Endothelial cell of umbilical vein (primary cell): ENCODE data around the gene RSPH1. TPM values are rescaled to one million over a fixed set of nuclear protein-coding genes. Genes with fewer than 3 reads are reported as not detected.

Experiments
- BruUV-seq: library from RNA; stranded (reverse); fragments of 400-500 nt; replicated peaks from 2 replicates; lab custom pipeline; 2021; lab: Mats Ljungman, UMichigan
- CTCF ChIA-PET: fragments of 300-600, 350-600 bp; sonication (Branson Sonifier 250); formaldehyde crosslinking; loops from one replicate; lab custom pipeline; 2021; ENCODE audit warnings: antibody characterized with exemption, inconsistent platforms; lab: Charles Lee
- POLR2A ChIA-PET: fragments of 300-600, 350-600 bp; sonication (Branson Sonifier 250); formaldehyde crosslinking; loops from one replicate; lab custom pipeline; 2021; ENCODE audit warnings: antibody characterized with exemption, inconsistent platforms; lab: Charles Lee
- DNase-seq: peaks from one replicate; pipeline ENCODE4 v3.0.0-alpha.2; 2011; ENCODE audit warnings: low read depth, low spot score
- FAIRE-seq: peaks from 2 replicates; lab custom pipeline; 2011; peaks lifted over from hg19 to GRCh38; lab: Jason Lieb, UNC
- H2AFZ ChIP-seq: 2 replicates; pipeline ENCODE4 v1.6.0; 2012; ENCODE audit warnings: low read depth, low read length, control low read depth, inconsistent platforms
- H3K27ac ChIP-seq: 2 replicates; pipeline ENCODE4 v1.5.1; 2011; ENCODE audit warnings: low read depth, mild to moderate bottlenecking, control low read depth, low read length, moderate library complexity; ENCODE audit not compliant: insufficient read depth
- H3K27me3 ChIP-seq, 2 experiments: 2 replicates each; pipeline versions ENCODE4 v1.6.0 to v1.6.1; 2011; ENCODE audit warnings: low read length in 2 of 2, mixed read lengths in 1 of 2; ENCODE audit not compliant: control insufficient read depth in 2 of 2, insufficient read depth in 2 of 2
- H3K36me3 ChIP-seq, 2 experiments: 2 replicates in 1 of 2; 3 replicates in 1 of 2; pipeline ENCODE4 v1.5.1; 2011; ENCODE audit warnings: low read length in 2 of 2, mild to moderate bottlenecking in 1 of 2, moderate library complexity in 1 of 2; ENCODE audit not compliant: control insufficient read depth in 2 of 2, insufficient read depth in 2 of 2; ENCODE audit errors: extremely low read depth in 1 of 2
- H3K4me1 ChIP-seq: 3 replicates; pipeline ENCODE4 v1.5.1; 2011; ENCODE audit warnings: mild to moderate bottlenecking, low read length; ENCODE audit not compliant: control insufficient read depth, insufficient read depth; ENCODE audit errors: extremely low read depth
- H3K4me2 ChIP-seq: 2 replicates; pipeline ENCODE4 v1.6.1; 2011; ENCODE audit warnings: low read length, control low read depth, mixed read lengths; ENCODE audit not compliant: insufficient read depth
- H3K4me3 ChIP-seq, 3 experiments: fragments of 200-600 bp in 1 of 3; sonication (generic), shearing (Covaris generic) in 1 of 3; replicated peaks in 1 of 3; 2 replicates each; pipeline ENCODE4 v1.5.1; 2011 to 2016; ENCODE audit warnings: control low read depth in 3 of 3, low read length in 3 of 3, mild to moderate bottlenecking in 2 of 3, inconsistent platforms in 1 of 3, low read depth in 1 of 3, moderate library complexity in 1 of 3; ENCODE audit not compliant: insufficient read depth in 1 of 3
- H3K79me2 ChIP-seq: 2 replicates; pipeline ENCODE4 v1.6.0; 2012; ENCODE audit warnings: low read length, inconsistent platforms; ENCODE audit not compliant: control insufficient read depth, insufficient read depth
- H3K9ac ChIP-seq: replicated peaks from 2 replicates; pipeline ENCODE3; 2011; ENCODE audit warnings: low read length, control low read depth; ENCODE audit not compliant: insufficient read depth; ENCODE audit errors: extremely low read depth
- H3K9me1 ChIP-seq: replicated peaks from 3 replicates; pipeline ENCODE4 v1.6.0; 2011; ENCODE audit warnings: mild to moderate bottlenecking, low read length; ENCODE audit not compliant: control insufficient read depth, insufficient read depth; ENCODE audit errors: extremely low read depth
- H3K9me3 ChIP-seq: replicated peaks from 2 replicates; pipeline ENCODE4 v1.5.1; 2012; ENCODE audit warnings: low read length, inconsistent platforms; ENCODE audit not compliant: control insufficient read depth, insufficient read depth
- H4K20me1 ChIP-seq: replicated peaks from 2 replicates; pipeline ENCODE3; 2011; ENCODE audit warnings: mild to moderate bottlenecking, low read length; ENCODE audit not compliant: control insufficient read depth, insufficient read depth; ENCODE audit errors: extremely low read depth
- EZH2 ChIP-seq: IDR thresholded peaks from 2 replicates; pipeline ENCODE4 v1.6.1; 2012; ENCODE audit warnings: borderline replicate concordance, low read depth, mild to moderate bottlenecking, moderate library complexity, low read length, inconsistent platforms; ENCODE audit not compliant: severe bottlenecking
- FOS ChIP-seq: IDR thresholded peaks from 2 replicates; pipeline ENCODE4 v1.6.1; 2011; ENCODE audit warnings: mild to moderate bottlenecking, low read length, moderate library complexity, borderline replicate concordance; ENCODE audit not compliant: insufficient read depth
- GATA2 ChIP-seq: IDR thresholded peaks from 2 replicates; pipeline ENCODE4 v1.7.0; 2011; ENCODE audit warnings: low read depth, mild to moderate bottlenecking, moderate library complexity, mixed read lengths, low read length; ENCODE audit not compliant: insufficient read length, insufficient read depth
- JUN ChIP-seq: IDR thresholded peaks from 2 replicates; pipeline ENCODE4 v1.6.1; 2011; ENCODE audit warnings: borderline replicate concordance, low read depth; ENCODE audit not compliant: insufficient read length, insufficient read depth
- MYC ChIP-seq: IDR thresholded peaks from one replicate; pipeline ENCODE4 v1.6.1; 2011; ENCODE audit warnings: mild to moderate bottlenecking, low read depth, low read length
- POLR2A ChIP-seq: IDR thresholded peaks from 2 replicates; pipeline ENCODE4 v1.6.1; 2012; ENCODE audit warnings: low read depth, mild to moderate bottlenecking, control low read depth, low read length
- POLR2AphosphoS5 ChIP-seq: IDR thresholded peaks from 2 replicates; pipeline ENCODE4 v1.6.1; 2012; ENCODE audit warnings: low read depth, mild to moderate bottlenecking, control low read depth, low read length, moderate library complexity; ENCODE audit not compliant: insufficient read depth
- dilution Hi-C: fragments of 300-500 bp; cut with MboI; formaldehyde crosslinking; loops from one replicate; pipeline ENCODE4 v1.15.0; 2019; ENCODE audit warnings: low sequenced_read_pairs; ENCODE audit not compliant: extremely low pct_ligation_motif_present
- intact Hi-C: fragments of 100-400 bp; cut with micrococcal nuclease; formaldehyde crosslinking; loops from one replicate; pipeline ENCODE4 v1.10.0; 2022
- polyA plus RNA-seq, 4 experiments: library from polyadenylated mRNA; depleted of rRNA in 3 of 4; stranded (reverse) in 3 of 4; unstranded in 1 of 4; fragments of >200 nt; gene quantifications; 2 replicates each; pipeline versions ENCODE4 v1.2.1 to v1.2.3, GENCODE V29; 2011 to 2012; ENCODE audit warnings: missing spikeins in 1 of 4
- total RNA-seq: library from RNA; stranded (reverse); gene quantifications from 2 replicates; pipeline ENCODE4 v1.2.3, GENCODE V29; 2021
- TF ChIP-seq, protein P1 (sequence below): IDR thresholded peaks from 2 replicates; pipeline ENCODE4 v1.6.1; 2011; ENCODE audit not compliant: insufficient read depth, insufficient read length

Gene RSPH1
- total and polyA plus RNA-seq, 2 donors (not counting 3 experiments of a cell fraction or from before 2014, with no cell fraction given) = 0.08 TPM; not detected in 1

DNA sequence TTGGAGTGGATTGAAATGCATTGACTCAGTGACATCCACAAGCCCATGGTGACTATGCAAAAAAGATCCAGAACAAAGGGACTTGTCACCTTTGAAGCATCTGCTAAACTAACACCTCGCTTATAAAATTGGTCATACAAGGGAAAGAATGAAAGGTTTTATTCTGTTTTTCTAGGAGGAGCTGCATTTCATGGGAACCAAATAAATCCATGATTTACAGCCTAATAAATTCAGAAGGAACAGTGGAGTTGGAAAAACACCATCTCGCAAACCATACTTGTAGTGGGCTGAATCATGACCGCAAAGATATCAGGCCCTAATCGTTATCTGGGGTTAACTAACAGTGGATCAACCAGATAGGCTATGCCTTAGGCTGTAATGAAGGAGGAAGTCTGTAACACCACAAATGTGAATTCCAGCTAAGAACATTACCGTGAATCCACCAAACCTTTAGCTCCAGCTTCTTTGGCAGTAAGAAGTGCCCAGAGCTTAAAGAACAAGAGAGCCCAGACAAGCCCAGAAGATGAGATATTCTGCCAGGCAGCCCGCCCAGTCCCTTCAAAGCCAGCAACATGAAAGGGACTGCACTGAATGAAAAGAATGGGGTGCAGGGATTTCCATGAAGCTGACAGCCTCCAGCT is 27.4 kb downstream of the RSPH1 start:
- no peaks in the 10 kb centered on the region for H3K36me3 ChIP-seq
- no TSS peak for BruUV-seq
- no peaks in the 10 kb centered on the region for H3K9me1 ChIP-seq
- intact Hi-C loops (no loop called here), dilution Hi-C loops (no loop called here)
- H3K9me3 ChIP-seq = no peaks in the 10 kb centered on the region
- no peak overlapping the region for H3K4me2 ChIP-seq
- peaks cover 2 to 4% of the 10 kb centered on the region in 2 experiments for H3K27me3 ChIP-seq
- FAIRE-seq = no peak
- H3K4me1 ChIP-seq = peaks cover 3% of the 10 kb centered on the region
- no peaks in the 10 kb centered on the region for H4K20me1 ChIP-seq
- H3K79me2 ChIP-seq = no peaks in the 10 kb centered on the region
- no peak overlapping the region for H3K4me3 ChIP-seq
- no peak overlapping the region for H3K27ac ChIP-seq
- CTCF ChIA-PET = no interaction called here
- no peak for TF ChIP-seq GATA2
- no peak overlapping the region for H2AFZ ChIP-seq
- POLR2A ChIA-PET = no interaction called here
- DNase-seq = no peak
- H3K9ac ChIP-seq = no peak overlapping the region

DNA sequence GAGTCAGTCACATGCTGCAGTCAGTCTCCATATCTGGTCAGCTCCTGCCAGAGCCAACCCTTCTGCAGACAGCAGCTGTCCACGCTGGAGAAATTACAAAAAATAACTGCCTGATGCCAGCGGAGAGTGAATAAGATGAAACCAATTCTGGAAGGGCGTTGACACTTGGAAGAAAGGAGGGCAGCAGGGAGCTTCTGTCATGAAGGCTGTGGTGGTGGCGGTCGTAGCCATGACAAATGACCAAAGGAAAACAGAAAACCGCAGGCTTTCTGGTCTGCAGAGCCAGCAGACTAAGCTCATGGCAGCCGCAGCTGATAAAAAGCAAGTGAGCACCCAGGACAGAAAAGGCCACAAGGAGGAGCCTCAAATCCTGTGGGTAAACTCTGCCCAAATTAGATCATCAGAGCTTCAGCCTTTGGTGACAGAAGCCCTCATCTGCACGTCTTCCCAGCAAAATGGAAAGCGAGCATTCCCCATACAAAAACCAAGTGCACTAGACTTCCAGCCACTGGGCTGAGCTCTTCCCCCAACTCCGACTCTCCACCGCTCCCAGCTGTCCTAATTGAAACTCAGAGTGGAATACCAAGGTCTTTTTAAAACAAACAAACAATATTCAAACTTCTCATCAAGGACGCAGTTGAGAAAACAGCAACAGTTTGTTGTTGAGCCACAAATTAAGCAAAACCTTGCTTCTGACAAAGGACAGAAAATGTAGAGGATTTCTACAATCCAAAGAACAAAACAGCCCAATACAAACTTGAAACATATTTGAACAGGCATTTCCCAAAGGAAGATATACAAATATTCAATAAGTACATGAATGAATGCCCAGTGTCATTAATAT is 28.7 kb downstream of the RSPH1 start:
- H3K9ac ChIP-seq = no peak overlapping the region
- no peaks in the 10 kb centered on the region for H3K9me3 ChIP-seq
- H3K4me3 ChIP-seq = no peak overlapping the region
- dilution Hi-C loops (no loop called here), intact Hi-C loops (no loop called here)
- H3K36me3 ChIP-seq = no peaks in the 10 kb centered on the region
- POLR2A ChIA-PET = no interaction called here
- no peak overlapping the region for H2AFZ ChIP-seq
- DNase-seq (no peak), FAIRE-seq (no peak)
- no TSS peak for BruUV-seq
- TF ChIP-seq JUN = no peak
- no peak for TF ChIP-seq EZH2
- no peak for TF ChIP-seq POLR2AphosphoS5
- no peak for TF ChIP-seq POLR2A
- no peak for TF ChIP-seq FOS
- TF ChIP-seq, protein P1, sequence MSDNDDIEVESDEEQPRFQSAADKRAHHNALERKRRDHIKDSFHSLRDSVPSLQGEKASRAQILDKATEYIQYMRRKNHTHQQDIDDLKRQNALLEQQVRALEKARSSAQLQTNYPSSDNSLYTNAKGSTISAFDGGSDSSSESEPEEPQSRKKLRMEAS = no peak
- no peak for TF ChIP-seq MYC
- CTCF ChIA-PET = interaction anchor here (0.9 kb wide), 1 partner anchor 12 kb away, joined by 3 read pairs; no protein-coding TSS in a partner anchor
- H3K4me2 ChIP-seq = no peak overlapping the region
- no peaks in the 10 kb centered on the region for H3K79me2 ChIP-seq
- no peaks in the 10 kb centered on the region for H3K9me1 ChIP-seq
- no peak overlapping the region for H3K27ac ChIP-seq
- H3K4me1 ChIP-seq = no peaks in the 10 kb centered on the region
- H4K20me1 ChIP-seq = no peaks in the 10 kb centered on the region
- H3K27me3 ChIP-seq = peaks cover 2 to 4% of the 10 kb centered on the region in 2 experiments
